ENCODE measurements around the gene MYBBP1A.
A peak's percentile ranks its signal among the peaks of the same experiment; 100 is the strongest.

MYBBP1A gene

GRCh38 chr17:4551796-4552525, 3.2 kb downstream of the MYBBP1A start:
- TF ChIP-seq, protein P1, sequence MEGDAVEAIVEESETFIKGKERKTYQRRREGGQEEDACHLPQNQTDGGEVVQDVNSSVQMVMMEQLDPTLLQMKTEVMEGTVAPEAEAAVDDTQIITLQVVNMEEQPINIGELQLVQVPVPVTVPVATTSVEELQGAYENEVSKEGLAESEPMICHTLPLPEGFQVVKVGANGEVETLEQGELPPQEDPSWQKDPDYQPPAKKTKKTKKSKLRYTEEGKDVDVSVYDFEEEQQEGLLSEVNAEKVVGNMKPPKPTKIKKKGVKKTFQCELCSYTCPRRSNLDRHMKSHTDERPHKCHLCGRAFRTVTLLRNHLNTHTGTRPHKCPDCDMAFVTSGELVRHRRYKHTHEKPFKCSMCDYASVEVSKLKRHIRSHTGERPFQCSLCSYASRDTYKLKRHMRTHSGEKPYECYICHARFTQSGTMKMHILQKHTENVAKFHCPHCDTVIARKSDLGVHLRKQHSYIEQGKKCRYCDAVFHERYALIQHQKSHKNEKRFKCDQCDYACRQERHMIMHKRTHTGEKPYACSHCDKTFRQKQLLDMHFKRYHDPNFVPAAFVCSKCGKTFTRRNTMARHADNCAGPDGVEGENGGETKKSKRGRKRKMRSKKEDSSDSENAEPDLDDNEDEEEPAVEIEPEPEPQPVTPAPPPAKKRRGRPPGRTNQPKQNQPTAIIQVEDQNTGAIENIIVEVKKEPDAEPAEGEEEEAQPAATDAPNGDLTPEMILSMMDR (IDR thresholded peaks at IDR 0.05; ENCODE audit: borderline replicate concordance, insufficient read depth, low read depth, low read length) = no peak
- H3K4me3 ChIP-seq (ENCODE audit: low read depth, low read length) = no peak overlapping the region

DNA sequence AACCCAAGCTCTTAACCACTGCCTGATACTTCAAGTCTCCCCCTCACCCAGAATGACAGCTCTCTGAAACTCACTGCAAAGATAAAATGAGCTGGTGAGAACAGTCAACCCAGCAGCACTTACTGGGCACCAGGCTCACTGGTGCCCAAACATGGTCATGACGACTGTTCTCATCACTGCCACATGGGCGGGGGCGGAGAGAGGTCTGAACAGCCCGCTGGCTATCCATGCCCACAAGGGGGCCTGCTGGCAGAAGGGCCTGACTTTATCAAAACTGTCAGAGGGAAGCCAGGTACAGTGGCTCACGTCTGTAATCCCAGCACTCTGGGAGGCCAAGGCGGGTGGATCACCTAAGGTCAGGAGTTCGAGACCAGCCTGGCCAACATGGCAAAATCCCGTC, 4.0 kb downstream of the MYBBP1A start:
- H3K4me3 ChIP-seq (ENCODE audit: low read depth, low read length) = no peak overlapping the region
- TF ChIP-seq, protein P1 (IDR thresholded peaks at IDR 0.05; ENCODE audit: borderline replicate concordance, insufficient read depth, low read depth, low read length) = 0 out of 2 replicates have a peak, but pooled peaks have one; percentile 2

GRCh38 chr17:4550534-4551039, 4.6 kb downstream of the MYBBP1A start:
- no peak overlapping the region for H3K4me3 ChIP-seq (ENCODE audit: low read depth, low read length)
- TF ChIP-seq, protein P1 (IDR thresholded peaks at IDR 0.05; ENCODE audit: borderline replicate concordance, insufficient read depth, low read depth, low read length) = no peak

DNA sequence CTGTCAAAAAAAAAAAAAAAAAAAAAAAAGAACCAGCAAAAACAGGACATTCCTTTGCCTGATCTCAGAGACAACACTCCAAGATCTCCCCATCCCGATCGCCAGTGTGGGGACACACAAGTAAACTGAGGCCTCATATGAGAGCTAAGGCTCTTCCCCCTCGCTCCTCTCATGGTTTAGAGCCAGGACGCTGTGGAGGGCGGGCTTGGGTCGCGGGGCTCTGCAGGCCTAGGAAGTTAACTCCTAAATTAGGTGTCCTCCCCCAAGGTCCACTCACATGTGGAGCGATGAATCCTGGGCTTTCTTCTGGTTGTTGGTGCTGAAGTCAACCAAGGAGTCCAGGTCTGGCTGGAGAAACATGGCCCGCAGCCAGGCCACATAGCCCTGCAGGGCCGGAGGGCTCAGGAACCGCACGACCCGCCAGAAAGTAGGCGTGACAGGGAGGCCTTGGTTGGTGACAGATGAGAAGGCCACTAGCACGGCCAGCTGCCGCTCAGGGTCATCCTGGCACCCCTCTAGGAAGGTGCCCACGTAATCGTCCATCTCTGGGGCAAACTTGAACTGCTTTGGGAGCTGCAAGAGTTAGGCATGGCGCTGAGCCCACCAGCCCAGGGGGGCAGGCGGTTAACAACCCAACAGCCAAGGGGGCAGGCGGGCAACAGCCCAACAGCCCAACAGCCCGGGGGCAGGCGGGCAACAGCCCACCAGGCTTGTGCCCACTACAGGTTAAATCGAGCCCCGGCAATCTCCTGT, 5.2 kb downstream of the MYBBP1A start:
- TF ChIP-seq, protein P1 (IDR thresholded peaks at IDR 0.05; ENCODE audit: borderline replicate concordance, insufficient read depth, low read depth, low read length) = no peak
- no peak overlapping the region for H3K4me3 ChIP-seq (ENCODE audit: low read depth, low read length)

- H3K4me3 ChIP-seq (ENCODE audit: low read depth, low read length) = no peak overlapping the region
- TF ChIP-seq, protein P1 (IDR thresholded peaks at IDR 0.05; ENCODE audit: borderline replicate concordance, insufficient read depth, low read depth, low read length) = no peak
These were observed 6.3 kb downstream of the MYBBP1A start for GRCh38 chr17:4548721-4549531.

- no peak overlapping the region for H3K4me3 ChIP-seq (ENCODE audit: low read depth, low read length)
- TF ChIP-seq, protein P1 (IDR thresholded peaks at IDR 0.05; ENCODE audit: borderline replicate concordance, insufficient read depth, low read depth, low read length) = no peak
These were observed 7.1 kb downstream of the MYBBP1A start for GRCh38 chr17:4548061-4548461.

All from GM12875 (cell line).